Keratinocyte (primary cell): ENCODE data around the gene LRGUK. TPM values are rescaled to one million over a fixed set of nuclear protein-coding genes. Genes with fewer than 3 reads are reported as not detected.

Experiments used
- DNase-seq: peaks from one replicate; pipeline ENCODE4 v3.0.0-alpha.2; 2011; ENCODE audit warnings: low read depth, missing footprints, low spot score
- FAIRE-seq: peaks from 2 replicates; lab custom pipeline; 2011; peaks lifted over from hg19 to GRCh38; lab: Jason Lieb, UNC
- H2AFZ ChIP-seq: 2 replicates; pipeline ENCODE4 v1.6.0; 2012; ENCODE audit warnings: low read length, control low read depth, inconsistent platforms; ENCODE audit not compliant: control insufficient read depth
- H3K27ac ChIP-seq: 2 replicates; pipeline ENCODE4 v1.5.1; 2011; ENCODE audit warnings: low read length; ENCODE audit not compliant: control insufficient read depth, insufficient read depth
- H3K27me3 ChIP-seq: 3 replicates; pipeline ENCODE4 v1.6.0; 2011; ENCODE audit warnings: low read length; ENCODE audit not compliant: control insufficient read depth, insufficient read depth; ENCODE audit errors: extremely low read depth
- H3K36me3 ChIP-seq, 2 experiments: 2 replicates in 1 of 2; 3 replicates in 1 of 2; pipeline ENCODE4 v1.5.1; 2011; ENCODE audit warnings: low read length in 2 of 2, mild to moderate bottlenecking in 1 of 2; ENCODE audit not compliant: control insufficient read depth in 2 of 2, insufficient read depth in 2 of 2; ENCODE audit errors: extremely low read depth in 1 of 2
- H3K4me1 ChIP-seq: 3 replicates; pipeline ENCODE4 v1.5.1; 2011; ENCODE audit warnings: low read length; ENCODE audit not compliant: control insufficient read depth, insufficient read depth; ENCODE audit errors: extremely low read depth
- H3K4me2 ChIP-seq: 3 replicates; pipeline ENCODE4 v1.6.0; 2011; ENCODE audit warnings: low read depth, low read length; ENCODE audit not compliant: control insufficient read depth, insufficient read depth; ENCODE audit errors: extremely low read depth
- H3K4me3 ChIP-seq, 3 experiments: fragments of 200-600 bp in 1 of 3; sonication (generic) in 1 of 3; 2 replicates in 2 of 3; 3 replicates in 1 of 3; pipeline ENCODE4 v1.5.1; 2011 to 2016; ENCODE audit warnings: low read length in 3 of 3, mild to moderate bottlenecking in 3 of 3, control low read depth in 2 of 3, inconsistent platforms in 1 of 3, low read depth in 1 of 3, mixed read lengths in 1 of 3, mixed run types in 1 of 3, moderate library complexity in 1 of 3; ENCODE audit not compliant: control insufficient read depth in 2 of 3, insufficient read depth in 2 of 3; ENCODE audit errors: extremely low read depth in 1 of 3
- H3K79me2 ChIP-seq: 2 replicates; pipeline ENCODE4 v1.6.0; 2012; ENCODE audit warnings: low read length; ENCODE audit not compliant: control insufficient read depth, insufficient read depth
- H3K9ac ChIP-seq: 3 replicates; pipeline ENCODE4 v1.6.0; 2011; ENCODE audit warnings: low read length; ENCODE audit not compliant: control insufficient read depth, insufficient read depth; ENCODE audit errors: extremely low read depth
- H3K9me1 ChIP-seq: 3 replicates; pipeline ENCODE4 v1.6.0; 2011; ENCODE audit warnings: low read length; ENCODE audit not compliant: control insufficient read depth, insufficient read depth; ENCODE audit errors: extremely low read depth
- H3K9me3 ChIP-seq: 2 replicates; pipeline ENCODE4 v1.5.1; 2012; ENCODE audit warnings: low read depth, low read length; ENCODE audit not compliant: control insufficient read depth
- H4K20me1 ChIP-seq: 3 replicates; pipeline ENCODE4 v1.6.0; 2011; ENCODE audit warnings: low read length; ENCODE audit not compliant: control insufficient read depth, insufficient read depth; ENCODE audit errors: extremely low read depth
- CTCF ChIP-seq, 3 experiments: IDR thresholded peaks in 1 of 3; conservative IDR thresholded peaks in 1 of 3; optimal IDR thresholded peaks in 1 of 3; 2 replicates in 2 of 3; 3 replicates in 1 of 3; pipeline versions ENCODE3 to v1.5.1; 2011; ENCODE audit warnings: low read length in 3 of 3, mild to moderate bottlenecking in 3 of 3, moderate library complexity in 2 of 3, control low read depth in 1 of 3, inconsistent platforms in 1 of 3; ENCODE audit not compliant: insufficient read depth in 2 of 3; ENCODE audit errors: extremely low read depth in 1 of 3
- EZH2 ChIP-seq: IDR thresholded peaks from one replicate; pipeline ENCODE4 v1.6.1; 2012; ENCODE audit warnings: inconsistent platforms, mild to moderate bottlenecking, low read length, moderate library complexity
- dilution Hi-C: fragments of 300-500 bp; cut with MboI; formaldehyde crosslinking; loops from one replicate; pipeline ENCODE4 v1.7.0; 2020; ENCODE audit warnings: low sequenced_read_pairs; ENCODE audit not compliant: extremely low pct_ligation_motif_present
- polyA plus RNA-seq, 5 experiments: library from polyadenylated mRNA; depleted of rRNA in 3 of 5; stranded (reverse) in 3 of 5; stranded (forward) in 1 of 5; unstranded in 1 of 5; fragments of >200 nt; gene quantifications; 1 replicate in 1 of 5; 2 replicates in 3 of 5; 3 replicates in 1 of 5; pipeline versions ENCODE4 v1.2.1 to v1.2.3, GENCODE V29; 2011 to 2012; ENCODE audit warnings: missing spikeins in 2 of 5, low read depth in 1 of 5, low replicate concordance in 1 of 5

The LRGUK gene
- polyA plus RNA-seq, 1 donor (not counting 4 experiments of a cell fraction or from before 2014, with no cell fraction given): 0.50 TPM

GRCh38 chr7:134234216-134234615 is 107.1 kb downstream of the LRGUK start:
- Histone ChIP-seq H3K9me3 (no peaks in the 10 kb centered on the region), H3K36me3 (no peaks in the 10 kb centered on the region), H3K4me1 (no peaks in the 10 kb centered on the region), H3K27me3 (peaks cover 7% of the 10 kb centered on the region), H3K4me2 (no peak overlapping the region), H3K4me3 (no peak overlapping the region), H3K27ac (no peak overlapping the region), H4K20me1 (no peaks in the 10 kb centered on the region), H3K9ac (no peak overlapping the region), H3K9me1 (no peaks in the 10 kb centered on the region), H3K79me2 (no peaks in the 10 kb centered on the region), H2AFZ (no peak overlapping the region)
- dilution Hi-C loops: no loop called here
- DNase-seq (no peak), FAIRE-seq (no peak)
- TF ChIP-seq EZH2: no peak
- no peak for TF ChIP-seq CTCF (optimal IDR thresholded peaks at IDR 0.05 in 1 of 3, IDR thresholded peaks at IDR 0.05 in 1 of 3, conservative IDR thresholded peaks at IDR 0.05 in 1 of 3; ENCODE audit: extremely low read depth in 1 of 3, insufficient read depth in 2 of 3, low read length in 3 of 3)

DNA sequence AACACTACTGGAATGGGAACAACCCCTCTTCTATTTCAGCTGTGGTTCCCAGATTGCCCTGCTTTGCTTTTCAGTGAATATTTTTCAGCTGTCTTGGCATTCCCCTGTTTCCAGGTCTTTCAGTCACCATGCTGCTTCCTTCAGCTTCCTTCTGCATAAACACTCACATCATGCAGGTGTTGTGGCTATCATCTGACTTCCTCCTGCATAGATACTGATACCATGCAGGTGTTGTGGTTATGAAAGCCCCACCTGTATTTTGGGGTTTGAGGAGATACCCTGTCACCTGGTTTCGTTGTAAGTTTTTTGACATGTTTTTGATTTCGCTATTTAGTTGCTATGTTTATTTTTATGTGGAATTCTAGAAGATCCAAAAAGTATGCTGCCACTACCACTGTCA is 118.1 kb downstream of the LRGUK start:
- Histone ChIP-seq H3K9ac (no peak overlapping the region), H3K9me1 (no peaks in the 10 kb centered on the region), H3K9me3 (no peaks in the 10 kb centered on the region), H3K27ac (no peak overlapping the region), H4K20me1 (no peaks in the 10 kb centered on the region), H3K4me1 (no peaks in the 10 kb centered on the region), H3K4me3 (no peak overlapping the region), H3K27me3 (no peaks in the 10 kb centered on the region), H2AFZ (no peak overlapping the region), H3K36me3 (no peaks in the 10 kb centered on the region), H3K4me2 (no peak overlapping the region), H3K79me2 (no peaks in the 10 kb centered on the region)
- no peak for FAIRE-seq
- dilution Hi-C loops: no loop called here
- DNase-seq: no peak
- TF ChIP-seq CTCF (optimal IDR thresholded peaks at IDR 0.05 in 1 of 3, IDR thresholded peaks at IDR 0.05 in 1 of 3, conservative IDR thresholded peaks at IDR 0.05 in 1 of 3; ENCODE audit: extremely low read depth in 1 of 3, insufficient read depth in 2 of 3, low read length in 3 of 3) (no peak), EZH2 (no peak)
